Measurements from ENCODE around the gene RPL27. TPM values are rescaled to one million over a fixed set of nuclear protein-coding genes. Genes with fewer than 3 reads are reported as not detected.

The RPL27 gene
- total RNA-seq, 6 experiments from 2014 or later = 1,047 to 1,349 (median 1,243) TPM

- Mint-ChIP-seq H3K4me1 (ENCODE audit: low read depth) (peaks cover 42% of the 10 kb centered on the region), H3K9me3 (no peaks in the 10 kb centered on the region), H3K27me3 (ENCODE audit: insufficient read depth) (no peaks in the 10 kb centered on the region; the same call in 1 of the 2 replicates), H3K27ac (no peak overlapping the region), H3K4me3 (no peak overlapping the region), H3K36me3 (ENCODE audit: low read depth) (peaks cover 9% of the 10 kb centered on the region)
- DNase-seq = no peak
- no peak for TF ChIP-seq CTCF (IDR thresholded peaks at IDR 0.05)
These were observed 18.0 kb downstream of the RPL27 start for GRCh38 chr17:43016216-43016615.

DNA sequence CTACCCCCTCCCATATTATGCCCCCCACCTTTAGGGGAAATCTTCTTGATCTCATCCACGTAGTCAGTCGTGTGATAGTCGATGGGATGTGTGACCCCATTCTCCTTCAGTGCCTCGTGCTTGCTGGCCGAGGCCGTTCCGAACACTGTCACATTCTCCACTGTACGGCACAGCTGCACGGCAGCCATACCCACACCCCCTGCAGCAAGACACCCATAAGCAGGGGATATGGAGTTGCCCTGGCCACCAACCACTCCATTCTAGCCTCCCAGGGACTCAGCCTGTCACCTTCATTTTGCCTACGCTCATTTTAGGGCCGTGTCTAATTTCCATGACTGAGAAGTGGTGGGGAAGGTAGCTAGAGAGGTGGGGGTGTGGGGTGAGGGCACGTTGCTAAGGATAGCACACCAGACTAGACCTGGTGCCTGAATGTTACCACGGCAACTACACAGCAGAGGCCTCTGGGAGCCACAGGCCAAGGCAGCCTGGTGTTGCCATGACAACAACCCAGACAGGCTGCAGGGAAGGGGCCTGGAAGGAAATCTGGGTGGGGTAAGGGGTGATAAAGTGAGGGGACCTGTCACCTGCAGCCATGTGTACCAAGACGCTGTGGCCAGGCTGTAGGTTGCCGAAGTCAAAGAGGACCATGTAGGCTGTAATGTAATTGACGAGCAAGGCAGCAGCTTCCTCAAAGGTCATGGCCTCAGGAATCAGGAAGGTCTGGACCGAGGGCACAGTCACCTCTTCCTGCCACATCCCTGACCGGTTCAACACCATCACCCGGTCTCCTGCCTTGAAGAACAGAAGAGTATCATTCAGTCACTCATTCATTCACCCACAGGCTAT is 20.0 kb downstream of the RPL27 start:
- H3K4me1 Mint-ChIP-seq (ENCODE audit: low read depth) = peaks cover 42% of the 10 kb centered on the region
- peak overlapping the region; percentile 45 for H3K27ac Mint-ChIP-seq
- peaks cover 9% of the 10 kb centered on the region for H3K36me3 Mint-ChIP-seq (ENCODE audit: low read depth)
- no peak for DNase-seq
- TF ChIP-seq CTCF (IDR thresholded peaks at IDR 0.05) = no peak
- H3K4me3 Mint-ChIP-seq = no peak overlapping the region; the same call in 1 of the 2 replicates
- no peaks in the 10 kb centered on the region for H3K27me3 Mint-ChIP-seq (ENCODE audit: insufficient read depth)
- no peaks in the 10 kb centered on the region for H3K9me3 Mint-ChIP-seq

DNA sequence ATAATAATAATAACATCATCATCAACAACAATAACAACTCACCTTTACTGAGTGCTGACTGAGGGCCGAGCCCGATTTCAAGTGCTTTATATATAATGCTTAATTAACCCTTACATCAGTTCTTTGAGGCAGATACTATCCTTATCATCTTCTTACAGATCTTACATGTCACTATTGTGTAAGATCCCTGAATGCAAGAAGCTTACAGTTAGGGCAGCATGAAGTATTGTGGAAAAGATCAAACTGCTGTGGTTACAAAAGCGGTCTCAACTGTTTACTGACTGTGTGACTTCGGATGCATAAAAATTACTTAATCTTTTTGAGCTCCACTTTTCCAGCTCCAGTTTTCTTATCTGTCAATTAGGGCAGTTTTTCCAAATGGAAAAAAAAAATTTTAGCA is 20.7 kb downstream of the RPL27 start:
- peaks cover 42% of the 10 kb centered on the region for H3K4me1 Mint-ChIP-seq (ENCODE audit: low read depth)
- H3K9me3 Mint-ChIP-seq = no peaks in the 10 kb centered on the region
- DNase-seq = no peak
- H3K27me3 Mint-ChIP-seq (ENCODE audit: insufficient read depth) = no peaks in the 10 kb centered on the region
- no peak for TF ChIP-seq CTCF (IDR thresholded peaks at IDR 0.05)
- H3K36me3 Mint-ChIP-seq (ENCODE audit: low read depth) = peaks cover 9% of the 10 kb centered on the region
- H3K27ac Mint-ChIP-seq = peak overlapping the region; percentile 45; the same call in 1 of the 2 replicates
- peak overlapping the region; percentile 15; the same call in 1 of the 2 replicates for H3K4me3 Mint-ChIP-seq

GRCh38 chr17:43019418-43019817 is 21.2 kb downstream of the RPL27 start:
- peaks cover 44% of the 10 kb centered on the region for H3K4me1 Mint-ChIP-seq (ENCODE audit: low read depth)
- peak overlapping the region; percentile 74 for H3K27ac Mint-ChIP-seq
- H3K36me3 Mint-ChIP-seq (ENCODE audit: low read depth) = peaks cover 9% of the 10 kb centered on the region

DNA sequence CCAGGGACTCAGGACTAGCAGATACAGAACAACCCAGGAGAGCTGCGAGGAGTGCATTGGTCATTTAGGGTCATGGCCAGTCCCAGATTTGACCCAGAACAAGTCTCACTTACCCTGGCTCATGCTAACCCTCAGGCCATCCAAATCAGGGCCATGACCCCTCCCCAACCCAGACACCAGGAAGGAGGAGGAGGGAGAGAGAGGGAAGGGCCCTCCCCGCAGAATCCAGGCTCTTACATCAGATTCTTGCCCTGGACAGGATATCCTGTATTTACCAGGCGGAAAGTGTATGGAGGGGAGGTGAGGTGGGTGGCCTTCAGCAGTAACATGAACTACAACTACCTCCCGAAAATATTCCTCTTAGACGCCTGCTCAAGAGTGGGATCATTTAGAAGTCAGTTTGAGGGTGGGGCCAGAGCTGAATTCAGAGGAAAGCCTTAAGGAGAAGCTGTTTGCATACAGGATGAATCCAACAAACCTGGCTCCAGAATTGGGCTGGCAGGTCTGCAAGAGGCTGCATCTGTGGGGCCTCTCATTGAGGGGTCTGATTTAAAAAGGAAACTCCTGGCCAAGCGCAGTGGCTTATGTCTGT is 21.9 kb downstream of the RPL27 start:
- no peak for DNase-seq
- Mint-ChIP-seq H3K4me3 (peak overlapping the region; percentile 90), H3K4me1 (ENCODE audit: low read depth) (peaks cover 44% of the 10 kb centered on the region), H3K27me3 (ENCODE audit: insufficient read depth) (no peaks in the 10 kb centered on the region; the same call in 1 of the 2 replicates), H3K27ac (peak overlapping the region; percentile 74; the same call in 1 of the 2 replicates), H3K9me3 (no peaks in the 10 kb centered on the region), H3K36me3 (ENCODE audit: low read depth) (peaks cover 9% of the 10 kb centered on the region)
- TF ChIP-seq CTCF (IDR thresholded peaks at IDR 0.05) = no peak

More at GRCh38 chr17:43019418-43019817, 21.2 kb downstream of the RPL27 start:
- no peak for TF ChIP-seq CTCF (IDR thresholded peaks at IDR 0.05)
- peak overlapping the region; percentile 90; the same call in 1 of the 2 replicates for H3K4me3 Mint-ChIP-seq
- H3K27me3 Mint-ChIP-seq (ENCODE audit: insufficient read depth) = no peaks in the 10 kb centered on the region; the same call in 1 of the 2 replicates
- DNase-seq = no peak
- H3K9me3 Mint-ChIP-seq = no peaks in the 10 kb centered on the region
